Measurements from ENCODE around the gene SKI.

- TF ChIP-seq CTCF (IDR thresholded peaks at IDR 0.05; ENCODE audit: insufficient read depth, low read depth, low read length), result no peak
- TF ChIP-seq EZH2 (IDR thresholded peaks at IDR 0.05; ENCODE audit: insufficient read depth, low read length), result no peak
Observed at GRCh38 chr1:2312160-2312514, 84.0 kb downstream of the SKI start.

Data from astrocyte (in vitro differentiated cells and primary cell).